HuH-7 (cell line): Measurements from ENCODE around the gene GPR176.

Source experiments
- DNase-seq: peaks from one replicate; pipeline ENCODE4 v3.0.0; 2011; ENCODE audit warnings: low spot score

The GPR176 gene

GRCh38 chr15:39804026-39804425, 116.0 kb downstream of the GPR176 start:
- DNase-seq, result no peak

GRCh38 chr15:39803016-39803415, 117.0 kb downstream of the GPR176 start:
- no peak for DNase-seq

- peak; percentile 47 for DNase-seq
Observed at GRCh38 chr15:39801641-39802309, 118.3 kb downstream of the GPR176 start.

GRCh38 chr15:39799552-39800011, 120.5 kb downstream of the GPR176 start:
- no peak for DNase-seq

GRCh38 chr15:39798382-39798781, 121.7 kb downstream of the GPR176 start:
- DNase-seq, result no peak

GRCh38 chr15:39797407-39797806, 122.7 kb downstream of the GPR176 start:
- DNase-seq, result no peak

- no peak for DNase-seq
Observed at GRCh38 chr15:39796601-39797000, 123.5 kb downstream of the GPR176 start.

GRCh38 chr15:39795486-39795885, 124.6 kb downstream of the GPR176 start:
- DNase-seq, result no peak

GRCh38 chr15:39794954-39795353, 125.1 kb downstream of the GPR176 start:
- DNase-seq, result no peak

GRCh38 chr15:39793923-39794322, 126.1 kb downstream of the GPR176 start:
- DNase-seq, result no peak

- no peak for DNase-seq
Observed at GRCh38 chr15:39792844-39793335, 127.2 kb downstream of the GPR176 start.

- no peak for DNase-seq
Observed at GRCh38 chr15:39792025-39792843, 127.8 kb downstream of the GPR176 start.

GRCh38 chr15:39789736-39790135, 130.3 kb downstream of the GPR176 start:
- DNase-seq, result no peak

GRCh38 chr15:39788800-39789565, 131.1 kb downstream of the GPR176 start:
- no peak for DNase-seq

GRCh38 chr15:39788108-39788507, 132.0 kb downstream of the GPR176 start:
- no peak for DNase-seq

- DNase-seq, result no peak
Observed at GRCh38 chr15:39787479-39787878, 132.6 kb downstream of the GPR176 start.

GRCh38 chr15:39786447-39787056, 133.5 kb downstream of the GPR176 start:
- DNase-seq, result peak; percentile 36

- no peak for DNase-seq
Observed at GRCh38 chr15:39785841-39786240, 134.2 kb downstream of the GPR176 start.

GRCh38 chr15:39785139-39785538, 134.9 kb downstream of the GPR176 start:
- no peak for DNase-seq

GRCh38 chr15:39784638-39785037, 135.4 kb downstream of the GPR176 start:
- no peak for DNase-seq

GRCh38 chr15:39784125-39784524, 135.9 kb downstream of the GPR176 start:
- no peak for DNase-seq

GRCh38 chr15:39783244-39783820, 136.7 kb downstream of the GPR176 start:
- no peak for DNase-seq
